NCI-H146 treated with DMSO at 0.1 percent for 48 hours (cell line): ENCODE data around the gene ALPI.
"Not testable (repeated sequence)": the region's sequence is repeated elsewhere in the genome, so short reads cannot be mapped to it uniquely, and the experiment has no call there.

ENCODE experiments used
- DNase-seq: peaks from one replicate; lab custom pipeline; 2025; ENCODE audit not compliant: unreplicated experiment; lab: John Stamatoyannopoulos, UW

The ALPI gene

GRCh38 chr2:232420463-232421188 lies 35.3 kb upstream of the ALPI start:
- peak; percentile 31 for DNase-seq

GRCh38 chr2:232421189-232421785 lies 34.7 kb upstream of the ALPI start:
- DNase-seq = no peak

GRCh38 chr2:232422051-232422450 lies 33.9 kb upstream of the ALPI start:
- DNase-seq = no peak

GRCh38 chr2:232422996-232423395 lies 33.0 kb upstream of the ALPI start:
- not testable (repeated sequence) for DNase-seq

- not testable (repeated sequence) for DNase-seq
Observed at GRCh38 chr2:232423407-232423806, 32.5 kb upstream of the ALPI start.

GRCh38 chr2:232431705-232432590 lies 24.0 kb upstream of the ALPI start:
- DNase-seq = no peak

GRCh38 chr2:232432598-232433184 lies 23.3 kb upstream of the ALPI start:
- DNase-seq = no peak

- DNase-seq = not testable (repeated sequence)
Observed at GRCh38 chr2:232433622-232434021, 22.3 kb upstream of the ALPI start.

- no peak for DNase-seq
Observed at GRCh38 chr2:232434091-232434490, 21.9 kb upstream of the ALPI start.

- no peak for DNase-seq
Observed at GRCh38 chr2:232434563-232435374, 21.2 kb upstream of the ALPI start.

GRCh38 chr2:232435375-232435648 lies 20.6 kb upstream of the ALPI start:
- no peak for DNase-seq

GRCh38 chr2:232435805-232436204 lies 20.1 kb upstream of the ALPI start:
- DNase-seq = no peak

GRCh38 chr2:232436381-232437194 lies 19.4 kb upstream of the ALPI start:
- no peak for DNase-seq

GRCh38 chr2:232437195-232437571 lies 18.8 kb upstream of the ALPI start:
- DNase-seq = no peak

- no peak for DNase-seq
Observed at GRCh38 chr2:232438091-232438490, 17.9 kb upstream of the ALPI start.

- no peak for DNase-seq
Observed at GRCh38 chr2:232438951-232439757, 16.8 kb upstream of the ALPI start.

GRCh38 chr2:232439758-232440135 lies 16.2 kb upstream of the ALPI start:
- no peak for DNase-seq

GRCh38 chr2:232440220-232441018 lies 15.5 kb upstream of the ALPI start:
- DNase-seq = peak; percentile 17
